NCI-H460 (cell line): ENCODE data around the gene CNPY2. TPM values are rescaled to one million over a fixed set of nuclear protein-coding genes. Genes with fewer than 3 reads are reported as not detected.
A peak's percentile ranks its signal among the peaks of the same experiment; 100 is the strongest.
"Not testable (repeated sequence)": the region's sequence is repeated elsewhere in the genome, so short reads cannot be mapped to it uniquely, and the experiment has no call there.

Experiments
- DNase-seq: peaks from one replicate; pipeline ENCODE4 v3.0.0-alpha.2; 2016; ENCODE audit warnings: low read depth; ENCODE audit errors: extremely low read depth
- total RNA-seq: library from RNA; depleted of rRNA; stranded (reverse); fragments of >200 nt; shearing (Covaris generic); gene quantifications from 2 replicates; pipeline ENCODE4 v1.2.3, GENCODE V29; 2014

Gene CNPY2
- total RNA-seq, 1 experiment from 2014 or later = 142 TPM

DNA sequence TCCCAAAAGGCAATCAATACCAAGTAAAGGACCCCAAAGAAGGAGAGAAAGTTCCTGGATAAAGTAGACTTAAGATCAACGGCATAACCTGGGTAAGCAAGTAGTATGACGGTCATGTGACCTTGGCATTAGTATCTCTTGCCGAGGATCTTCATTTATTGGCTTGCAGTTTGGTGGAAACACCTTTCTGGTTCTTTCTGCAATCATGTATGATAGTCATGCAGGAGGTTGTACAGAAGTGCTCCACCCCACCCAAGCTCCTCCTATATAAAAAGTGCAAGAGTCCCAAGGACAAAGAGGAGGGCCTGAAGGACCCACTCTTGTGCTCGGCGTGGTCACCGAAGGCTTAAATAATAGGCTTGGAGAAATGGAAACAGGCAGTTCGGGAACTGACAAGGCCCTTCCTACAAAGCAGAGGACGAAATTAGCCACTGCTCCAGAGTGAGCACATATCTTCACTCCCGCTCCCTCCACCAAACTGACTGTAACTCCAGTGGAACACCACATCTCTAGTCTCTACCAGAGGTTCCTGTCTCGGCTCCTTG, 16.4 kb downstream of the CNPY2 start:
- no peak for DNase-seq

DNA sequence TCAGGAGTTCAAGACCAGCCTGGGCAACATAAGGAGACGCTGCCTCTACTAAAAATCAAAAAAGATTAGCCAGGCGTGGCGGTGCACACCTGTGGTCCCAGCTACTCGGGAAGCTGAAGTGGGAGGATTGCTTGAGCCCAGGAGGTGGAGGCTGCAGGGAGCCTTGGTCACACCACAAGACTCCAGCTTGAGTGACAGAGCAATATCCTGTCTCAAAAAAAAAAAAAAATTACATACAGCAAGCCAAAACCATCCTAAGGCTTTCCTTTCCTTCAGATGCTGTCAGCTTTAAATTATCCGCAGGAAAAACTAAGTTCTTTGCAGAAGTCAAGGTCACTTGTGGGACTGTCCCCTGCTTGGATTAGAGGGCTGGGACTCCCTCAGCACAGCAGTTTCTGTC, 17.0 kb downstream of the CNPY2 start:
- DNase-seq = no peak

DNA sequence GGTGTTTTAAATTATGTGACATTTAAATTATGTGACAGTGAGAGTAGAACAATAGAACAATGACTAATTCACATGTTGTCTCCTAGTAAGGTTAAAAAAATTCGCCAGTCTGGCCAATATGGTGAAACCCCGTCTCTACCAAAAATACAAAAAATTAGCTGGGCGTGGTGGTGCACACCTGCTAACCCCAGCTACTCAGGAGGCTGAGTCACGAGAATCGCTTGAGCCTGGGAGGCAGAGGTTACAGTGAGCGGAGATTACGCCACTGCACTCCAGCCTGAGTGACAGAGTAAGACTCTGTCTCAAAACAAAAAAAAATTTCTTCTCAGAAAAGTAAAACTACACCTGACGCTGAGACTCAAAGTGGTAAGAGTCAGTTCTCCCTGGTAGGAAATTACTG, 18.4 kb downstream of the CNPY2 start:
- DNase-seq = no peak

DNA sequence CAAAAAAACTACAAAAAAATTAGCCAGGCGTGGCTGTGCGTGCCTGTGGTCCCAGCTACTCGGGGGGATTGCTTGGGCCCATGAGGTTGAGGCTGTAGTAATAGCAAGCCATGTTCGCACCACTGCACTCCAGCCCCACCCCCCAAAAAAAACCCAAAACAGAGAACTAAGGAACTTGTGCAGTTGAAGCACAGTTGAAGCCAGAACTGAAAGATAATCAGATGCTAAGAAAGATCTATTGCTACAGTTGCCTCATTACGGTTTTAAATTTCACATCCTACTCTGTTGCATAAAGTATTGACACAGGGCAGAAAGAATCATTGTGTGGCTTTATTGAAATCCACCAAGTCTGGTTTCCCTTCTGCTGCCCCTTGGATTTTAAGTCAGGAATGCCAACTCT, 19.5 kb downstream of the CNPY2 start:
- no peak for DNase-seq

DNA sequence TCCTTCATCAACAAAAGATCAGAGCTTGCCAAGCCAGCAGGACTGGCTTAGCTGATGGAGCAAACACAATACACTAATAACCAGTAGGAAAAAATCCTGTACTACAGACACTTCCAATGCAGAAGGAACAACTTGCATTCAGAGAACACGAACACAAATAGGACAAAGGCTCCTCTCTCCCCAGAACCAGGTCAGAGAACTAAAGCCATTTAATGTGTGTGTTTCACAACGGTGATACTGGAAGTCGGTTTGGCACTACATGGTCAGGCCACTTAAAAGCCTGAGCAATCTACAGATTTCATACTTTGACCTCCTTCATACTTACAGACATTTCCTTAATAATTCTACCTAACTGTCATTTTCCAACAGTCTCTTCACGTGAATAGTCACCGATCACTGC, 22.0 kb downstream of the CNPY2 start:
- DNase-seq = no peak

DNA sequence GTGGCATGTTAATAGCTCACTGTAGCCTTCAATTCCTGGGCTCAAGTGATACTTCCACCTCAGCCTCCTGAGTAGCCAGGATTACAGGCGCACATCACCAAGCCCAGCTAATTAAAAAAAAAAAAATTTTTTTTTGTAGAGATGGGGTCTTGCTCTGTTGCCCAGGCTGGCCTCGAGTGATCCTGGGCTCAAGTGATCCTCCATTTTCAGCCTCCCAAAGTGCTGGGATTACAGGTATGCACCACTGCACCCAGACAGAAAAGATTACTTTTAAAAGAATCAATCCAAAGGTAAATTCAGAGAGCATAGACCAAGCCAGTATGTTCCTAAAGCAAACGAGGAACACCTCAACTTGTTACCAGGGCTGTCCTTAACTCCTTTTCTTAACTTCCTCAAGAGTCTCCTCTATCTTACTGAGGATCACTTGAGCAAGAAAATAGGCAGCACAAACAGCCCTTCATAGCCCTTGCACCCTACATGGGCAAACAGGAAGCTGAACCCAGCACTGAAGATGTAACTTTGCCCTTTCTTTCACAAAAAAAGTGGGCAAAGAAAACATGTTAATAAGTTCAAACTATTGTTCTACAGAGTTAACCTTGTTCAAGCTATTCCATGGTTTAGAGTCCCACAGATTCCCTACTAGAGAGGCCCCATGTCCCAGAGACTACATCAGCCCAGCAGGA, 26.9 kb downstream of the CNPY2 start:
- DNase-seq = no peak

DNA sequence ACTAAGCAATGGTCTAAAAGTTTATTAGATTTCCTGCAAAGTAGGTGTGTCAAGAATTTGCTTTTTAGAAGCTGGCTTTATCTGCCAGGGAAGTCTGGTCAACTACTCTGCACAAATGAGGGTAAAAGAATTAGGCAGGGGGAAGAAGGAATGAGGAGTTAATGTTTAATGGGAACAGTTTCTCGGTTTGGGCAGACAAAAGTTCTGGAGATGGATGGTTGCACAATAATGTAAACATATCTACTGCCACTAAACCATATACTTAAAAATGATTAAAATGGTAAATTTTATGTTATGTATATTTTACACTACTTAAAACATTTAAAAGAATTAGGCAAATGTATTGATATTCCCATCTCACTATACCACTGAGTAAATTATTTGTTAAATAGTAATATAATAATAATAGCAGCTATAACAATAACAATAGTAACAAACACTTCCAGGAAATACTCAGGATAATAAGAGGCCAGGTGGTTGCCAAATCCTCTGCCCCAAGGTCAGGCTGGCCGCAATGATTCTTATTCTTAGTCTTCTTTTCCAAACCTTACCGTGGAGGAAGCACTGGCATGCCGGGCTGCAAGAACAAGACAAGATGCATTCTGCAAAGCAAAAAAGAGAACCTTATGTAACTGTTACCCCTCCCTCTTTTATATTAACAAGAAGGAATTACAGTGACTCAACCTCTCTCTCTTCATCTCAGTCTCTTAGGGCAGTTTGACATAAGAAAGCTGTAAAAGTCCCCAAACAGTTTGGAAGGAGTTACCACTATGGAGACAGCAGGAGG, 29.6 kb downstream of the CNPY2 start:
- no peak for DNase-seq

DNA sequence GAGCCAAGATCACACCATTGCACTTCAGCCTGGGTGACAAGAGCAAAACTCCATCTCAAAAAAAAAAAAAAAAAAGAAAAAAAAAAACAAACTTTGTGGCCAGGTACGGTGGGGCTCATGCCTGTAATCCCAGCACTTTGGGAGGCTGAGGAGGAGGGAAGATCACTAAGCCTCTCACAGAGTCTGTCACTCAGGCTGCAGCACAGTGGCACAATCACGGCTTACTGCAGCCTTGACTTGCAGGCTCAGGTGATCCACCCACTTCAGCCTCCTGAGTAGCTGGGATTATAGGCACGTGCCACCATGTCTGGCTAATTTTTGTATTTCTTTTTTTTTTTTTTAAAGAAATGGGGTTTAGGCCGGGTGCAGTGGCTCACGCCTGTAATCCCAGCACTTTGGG, 31.5 kb downstream of the CNPY2 start:
- DNase-seq = not testable (repeated sequence)

DNA sequence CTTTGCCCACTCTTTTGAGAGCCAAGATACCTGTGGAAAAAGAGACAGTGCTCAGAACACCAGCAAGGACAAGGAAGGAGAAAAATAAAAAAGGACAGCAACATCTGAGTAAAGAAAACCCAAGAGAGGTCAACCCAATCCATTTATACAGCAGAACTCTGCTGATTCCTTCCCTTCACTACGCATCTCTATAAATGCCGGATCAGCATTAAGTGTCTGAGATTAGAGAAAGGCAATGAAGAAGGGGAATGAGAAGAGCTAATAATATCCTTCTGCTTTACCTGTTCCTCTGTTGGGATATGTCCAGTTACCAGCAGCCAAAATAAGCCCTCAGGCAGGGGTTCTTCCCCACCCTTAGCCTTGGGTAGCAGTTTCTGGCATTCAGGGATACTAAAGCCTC, 33.2 kb downstream of the CNPY2 start:
- DNase-seq = no peak

DNA sequence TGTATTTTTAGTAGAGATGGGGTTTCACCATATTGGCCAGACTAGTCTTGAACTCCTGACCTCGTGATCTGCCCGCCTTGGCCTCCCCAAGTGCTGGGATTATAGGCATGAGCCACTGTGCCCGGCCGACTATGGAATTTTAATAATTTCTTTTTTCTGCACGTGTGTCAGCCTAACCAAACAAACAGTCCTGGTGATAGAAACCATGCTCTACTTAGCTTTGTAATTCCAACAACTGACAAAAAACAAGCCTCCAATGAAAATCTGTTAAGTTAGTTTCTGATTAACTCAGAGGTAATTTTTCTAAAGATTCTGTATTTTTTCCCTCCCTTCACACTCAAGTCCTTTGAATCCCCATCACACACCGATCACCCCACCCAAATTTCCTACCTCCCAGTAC, 33.8 kb downstream of the CNPY2 start:
- no peak for DNase-seq

DNA sequence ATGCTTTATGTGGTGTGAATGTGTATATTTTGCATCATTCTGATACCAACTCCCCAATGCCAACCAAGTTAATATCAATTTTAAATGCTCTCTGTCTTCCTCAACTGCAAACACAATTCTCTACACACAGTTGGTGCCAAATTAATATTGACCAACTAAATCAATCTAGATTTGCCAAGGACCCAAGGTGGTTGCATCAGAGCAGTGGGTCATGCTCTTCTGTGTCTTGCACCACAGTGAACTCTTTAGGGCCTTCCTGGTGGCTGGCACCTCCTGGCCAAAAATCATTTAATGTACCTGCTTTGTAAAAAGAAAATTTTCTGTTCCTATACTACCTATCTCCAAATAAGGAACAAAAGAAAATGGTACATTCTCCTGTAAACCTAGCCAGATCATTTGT, 34.9 kb downstream of the CNPY2 start:
- no peak for DNase-seq

DNA sequence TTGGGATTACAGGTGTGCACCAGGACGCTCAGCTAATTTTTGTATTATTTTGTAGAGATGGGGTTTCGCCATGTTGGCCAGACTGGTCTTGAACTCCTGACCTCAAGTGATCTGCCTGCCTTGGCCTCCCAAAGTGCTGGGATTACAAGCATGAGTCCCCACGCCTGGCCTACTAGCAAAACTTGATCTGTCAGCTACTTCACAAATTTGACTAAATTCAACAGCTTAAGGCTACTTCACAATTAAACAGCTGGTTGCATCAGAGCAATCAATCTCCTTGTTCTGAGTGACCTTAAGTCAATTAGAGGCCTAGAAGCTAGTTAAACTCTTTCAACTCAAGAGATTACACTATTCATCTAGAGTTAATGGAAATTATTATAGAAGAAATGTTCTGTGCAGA, 36.9 kb downstream of the CNPY2 start:
- DNase-seq = no peak

DNA sequence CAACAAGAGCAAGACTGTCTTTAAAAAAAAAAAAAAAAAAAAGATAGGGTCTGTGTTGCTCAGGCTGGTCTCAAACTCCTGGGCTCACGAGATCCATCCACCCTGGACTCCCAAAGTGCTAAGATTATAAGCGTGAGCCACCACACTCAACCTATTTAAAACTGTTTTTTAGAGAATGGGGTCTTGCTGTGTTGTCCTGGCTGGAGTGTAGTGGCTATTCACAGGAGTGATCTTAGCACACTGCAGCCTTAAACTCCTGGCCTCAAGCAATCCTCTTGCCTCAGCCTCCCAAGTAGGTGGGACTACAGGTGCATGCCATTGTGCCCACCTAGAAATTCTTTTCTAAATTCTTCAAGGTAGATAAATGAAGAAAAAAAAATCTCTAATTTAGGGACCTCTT, 41.5 kb downstream of the CNPY2 start:
- DNase-seq = no peak

DNA sequence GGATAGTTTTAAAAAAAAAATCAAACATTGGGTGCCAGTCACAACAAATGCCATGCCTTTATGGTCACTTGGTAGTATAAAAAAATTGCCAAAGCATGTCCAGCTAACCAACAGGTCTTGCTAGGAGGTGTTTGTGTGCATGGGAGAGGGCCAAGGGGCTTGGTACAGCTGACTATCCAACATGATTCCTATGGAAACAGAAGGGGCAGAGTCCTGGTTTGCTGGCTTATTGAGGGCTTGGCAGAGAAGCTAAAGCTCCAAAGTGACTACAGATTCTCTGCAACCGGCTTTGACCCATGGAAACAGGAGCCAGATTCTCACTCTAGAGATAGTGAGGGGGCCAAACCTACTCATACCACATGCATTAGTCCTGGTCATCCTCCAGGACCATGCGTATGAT, 43.3 kb downstream of the CNPY2 start:
- DNase-seq = not testable (repeated sequence)

DNA sequence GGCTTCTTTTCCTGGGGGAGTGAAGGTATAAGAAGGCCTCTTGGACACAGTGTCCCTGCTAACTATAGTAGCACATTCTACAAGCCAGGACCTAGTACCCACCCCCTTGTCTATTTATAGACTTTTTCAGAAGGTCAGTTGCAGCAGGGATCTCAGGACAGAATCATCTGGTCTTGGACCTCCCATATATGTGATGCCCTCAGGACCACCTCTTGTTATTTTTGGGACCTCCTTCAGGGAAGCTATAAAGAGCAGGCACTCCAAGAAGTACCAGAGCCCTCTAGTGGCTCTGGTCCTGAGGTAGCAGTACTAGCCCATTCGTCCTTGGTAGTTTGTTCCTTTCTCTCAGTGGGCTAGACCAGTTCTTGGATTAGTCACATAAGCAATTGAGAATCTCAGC, 44.8 kb downstream of the CNPY2 start:
- no peak for DNase-seq

DNA sequence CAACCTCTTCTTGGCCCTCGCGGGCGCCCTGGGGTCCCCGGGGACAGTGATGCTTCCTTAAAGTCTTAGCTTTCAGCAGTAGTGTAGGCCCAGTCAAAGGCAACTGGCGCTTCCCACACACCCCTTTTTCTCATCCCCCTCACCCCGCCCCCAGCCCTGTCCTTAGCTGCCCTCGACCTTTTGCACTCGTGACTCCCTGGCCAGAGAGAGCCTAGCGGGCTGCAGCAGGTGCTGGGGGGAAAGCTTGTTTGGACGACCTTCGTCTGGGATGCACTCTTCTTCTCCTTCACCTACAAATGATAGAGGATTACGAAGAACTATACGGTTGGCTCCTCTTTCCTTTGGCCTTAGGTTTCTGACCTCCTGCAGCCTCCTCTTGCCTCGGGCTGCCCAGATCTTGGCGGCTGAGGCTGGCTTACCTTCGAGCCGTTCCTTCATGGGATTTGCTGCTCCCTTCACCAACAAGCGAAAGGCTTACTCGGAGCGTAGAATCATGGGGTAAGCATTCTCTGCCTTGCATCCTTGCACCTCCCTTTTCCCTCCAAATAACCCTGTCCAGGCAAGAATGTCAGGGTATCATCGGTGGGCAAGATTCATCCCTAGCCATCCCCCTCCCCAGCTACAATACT, 48.2 kb downstream of the CNPY2 start:
- no peak for DNase-seq

DNA sequence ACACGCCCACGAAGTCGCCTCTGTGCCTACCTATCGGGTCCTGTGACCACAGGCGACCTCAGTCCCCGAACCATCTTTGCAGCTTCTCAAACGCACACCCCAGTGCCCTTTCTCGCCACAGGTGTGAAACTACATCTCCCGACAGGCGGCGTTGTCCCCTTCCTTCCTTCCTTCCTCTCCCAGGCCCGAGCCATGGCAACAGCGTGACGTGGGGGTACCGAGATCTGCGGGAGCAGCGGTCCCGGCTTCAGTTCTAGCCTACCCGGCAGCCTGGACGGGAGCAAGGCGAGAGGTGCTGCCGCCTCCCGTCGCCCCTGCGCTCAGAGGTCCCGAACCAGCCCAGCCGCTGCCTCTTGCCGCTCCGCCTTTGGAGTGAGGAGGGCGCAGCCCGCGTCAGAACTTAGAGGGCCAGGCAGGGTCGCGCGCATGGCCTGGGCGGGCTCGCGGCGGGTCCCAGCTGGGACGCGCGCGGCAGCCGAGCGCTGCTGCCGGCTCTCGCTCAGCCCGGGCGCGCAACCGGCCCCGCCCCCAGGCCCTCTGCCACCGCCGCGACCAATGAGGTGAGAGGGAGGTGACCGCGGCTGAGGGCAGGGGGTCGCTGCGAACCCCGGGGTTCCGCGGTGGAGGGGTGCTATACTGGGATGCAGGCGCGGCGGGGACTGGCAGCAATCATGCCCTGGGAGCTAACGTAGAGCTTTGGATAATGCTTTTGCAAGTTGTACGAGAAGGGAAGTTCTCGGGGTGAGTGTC, 48.9 kb downstream of the CNPY2 start, which contains the start of gene COQ10A:
Gene COQ10A (plus strand): TSS at position 250 of the 750 bp plus-strand sequence. CDS start 177 bp downstream, at position 427.
- peak; percentile 87 for DNase-seq

DNA sequence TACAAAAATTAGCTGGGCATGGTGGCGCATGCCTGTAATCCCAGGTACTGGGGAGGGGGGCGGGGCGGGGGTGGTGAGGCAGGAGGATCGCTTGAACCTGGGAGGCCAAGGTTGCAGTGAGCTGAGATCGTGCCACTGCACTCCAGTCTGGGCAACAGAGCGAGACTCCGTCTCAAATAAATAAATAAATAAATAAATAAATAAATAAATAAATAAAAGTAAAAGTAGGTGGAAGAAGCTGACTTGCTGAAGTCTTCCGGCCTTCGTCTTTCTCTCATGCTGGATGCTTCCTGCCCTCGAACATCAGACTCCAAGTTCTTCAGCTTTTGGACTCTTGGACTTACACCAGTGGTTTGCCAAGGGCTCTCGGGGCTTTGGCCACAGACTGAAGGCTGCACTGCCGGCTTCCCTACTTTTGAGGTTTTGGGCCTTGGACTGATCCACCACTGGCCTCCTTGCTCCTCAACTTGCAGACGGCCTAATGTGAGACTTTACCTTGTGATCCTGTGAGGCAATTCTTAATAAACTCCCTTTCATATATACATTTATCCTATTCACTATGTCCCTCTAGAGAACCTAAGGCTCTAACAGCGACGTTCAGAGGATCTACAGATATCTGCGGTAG, 49.6 kb downstream of the CNPY2 start:
- not testable (repeated sequence) for DNase-seq

DNA sequence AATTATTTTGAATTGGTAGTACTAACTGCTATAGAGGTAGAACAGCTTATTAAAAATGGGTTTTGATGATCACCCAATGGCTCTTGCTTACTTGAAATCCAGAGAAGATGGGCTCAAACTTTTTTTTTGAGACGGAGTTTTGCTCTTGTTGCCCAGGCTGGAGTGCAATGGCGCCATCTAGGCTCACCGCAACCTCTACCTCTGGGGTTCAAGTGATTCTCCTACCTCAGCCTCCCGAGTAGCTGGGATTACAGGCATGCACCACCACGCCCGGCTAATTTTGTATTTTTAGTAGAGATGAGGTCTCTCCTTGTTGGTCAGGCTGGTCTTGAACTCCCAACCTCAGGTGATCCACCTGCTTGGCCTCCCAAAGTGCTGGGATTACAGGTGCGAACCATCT, 52.8 kb downstream of the CNPY2 start:
- DNase-seq = not testable (repeated sequence)

DNA sequence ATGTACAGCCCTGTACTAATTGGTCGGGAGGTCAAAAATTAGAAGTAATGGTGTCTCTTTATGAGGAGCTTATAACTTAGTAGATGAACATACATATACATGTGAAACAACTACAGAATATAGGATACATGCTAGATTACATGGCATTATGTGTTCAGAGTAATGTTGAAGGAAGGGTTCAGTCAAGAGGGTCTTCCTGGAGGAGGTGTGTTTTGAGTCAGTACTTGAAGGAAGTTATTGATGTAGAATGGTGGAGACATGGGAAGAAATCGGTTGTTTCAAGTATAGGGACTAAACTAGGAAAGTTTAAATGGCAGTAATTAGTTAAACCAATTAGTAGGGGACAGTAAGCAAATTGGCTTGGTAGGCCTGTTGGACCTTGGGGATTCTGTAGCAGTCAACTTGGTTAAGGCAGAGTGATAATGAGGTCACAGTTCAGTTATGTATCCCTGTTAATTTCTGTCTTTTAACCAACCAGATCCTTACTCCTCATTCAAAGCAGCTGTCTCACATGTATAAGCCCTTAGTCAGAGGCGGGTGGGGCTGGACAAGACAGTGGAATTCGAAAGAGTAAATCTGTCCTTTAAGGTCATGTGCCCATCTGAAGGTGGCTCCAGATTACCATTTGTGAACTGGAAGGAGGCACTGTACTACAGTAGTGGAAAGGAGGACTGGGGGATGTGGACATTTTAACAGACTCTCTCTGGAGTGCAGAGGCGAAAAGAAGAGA, 54.1 kb downstream of the CNPY2 start:
- peak; percentile 83 for DNase-seq
